Measurements from ENCODE around the gene CGN. TPM values are rescaled to one million over a fixed set of nuclear protein-coding genes. Genes with fewer than 3 reads are reported as not detected.

CGN gene
- total and polyA plus RNA-seq, 2 of the 13 experiments (the other 11 are each of a cell fraction or from before 2014, with no cell fraction given): 0.75 to 0.81 TPM

DNA sequence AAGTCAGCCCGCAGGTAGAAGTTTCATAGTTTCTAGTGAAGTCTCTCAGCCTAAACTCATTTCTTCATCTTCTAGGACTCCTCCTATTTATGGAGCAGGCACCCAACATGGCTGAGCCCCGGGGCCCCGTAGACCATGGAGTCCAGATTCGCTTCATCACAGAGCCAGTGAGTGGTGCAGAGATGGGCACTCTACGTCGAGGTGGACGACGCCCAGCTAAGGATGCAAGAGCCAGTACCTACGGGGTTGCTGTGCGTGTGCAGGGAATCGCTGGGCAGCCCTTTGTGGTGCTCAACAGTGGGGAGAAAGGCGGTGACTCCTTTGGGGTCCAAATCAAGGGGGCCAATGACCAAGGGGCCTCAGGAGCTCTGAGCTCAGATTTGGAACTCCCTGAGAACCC is 7.2 kb downstream of the CGN start:
- in situ Hi-C loops (cut with HindIII; ENCODE audit: extremely low pct_ligation_motif_present, low pct_unique_long_range_greater_than_20kb) (no loop called here), intact Hi-C loops (cut with micrococcal nuclease; ENCODE audit: unreplicated experiment) (no loop called here)
- 92% methylated on average over 12 of the region's 12 CpGs for WGBS (ENCODE audit: low lambda C conversion rate)
- BruUV-seq (replicated peaks): no TSS peak
- H3K4me1 ChIP-seq (ENCODE audit: insufficient read depth, low read length): peaks cover 43% of the 10 kb centered on the region
- H3K36me3 ChIP-seq (replicated peaks in 1 of 2; ENCODE audit: control insufficient read depth in 1 of 2, insufficient read depth in 2 of 2, low read length in 2 of 2): no peaks in the 10 kb centered on the region; a peak in 1 of 5 replicates
- no peak for ATAC-seq
- no peaks in the 10 kb centered on the region for H3K79me2 ChIP-seq (ENCODE audit: insufficient read depth, low read length)
- H3K27me3 ChIP-seq (ENCODE audit: control insufficient read depth in 1 of 2, insufficient read depth in 2 of 2, low read length in 2 of 2): no peaks in the 10 kb centered on the region
- POLR2A ChIA-PET: interaction anchor here (0.8 kb wide), 1 partner anchor 21 kb away, joined by 3 read pairs; the partner anchor contains the start of gene TUFT1
- H3K27ac ChIP-seq (ENCODE audit: extremely low read length, insufficient read depth, low read length): no peak overlapping the region
- H2AFZ ChIP-seq (ENCODE audit: low read length): no peak overlapping the region
- CTCF ChIA-PET (ENCODE audit: low intra/inter-chr PET ratio, low total read pairs): no interaction called here
- no peak overlapping the region for H3K9ac ChIP-seq (ENCODE audit: insufficient read depth, low read depth, low read length)
- no peak overlapping the region for H3K4me3 ChIP-seq (replicated peaks in 1 of 3; ENCODE audit: insufficient read depth in 1 of 3, low read depth in 2 of 3, low read length in 3 of 3)
- FAIRE-seq: no peak
- H3K4me2 ChIP-seq (ENCODE audit: low read depth, low read length): no peak overlapping the region
- no peaks in the 10 kb centered on the region for H4K20me1 ChIP-seq (ENCODE audit: insufficient read depth, low read length)
- no peak for DNase-seq (ENCODE audit: low spot score)
- no peaks in the 10 kb centered on the region for H3K9me3 ChIP-seq (ENCODE audit: low read length)
- TF ChIP-seq ARID2 (CRISPR knock-in tag; IDR thresholded peaks at IDR 0.05; ENCODE audit: borderline replicate concordance) (no peak), AHR (CRISPR knock-in tag; IDR thresholded peaks at IDR 0.05) (no peak), SIN3B (IDR thresholded peaks at IDR 0.05; ENCODE audit: low read length) (no peak), MED1 (CRISPR knock-in tag; IDR thresholded peaks at IDR 0.05) (no peak), PTBP1 (IDR thresholded peaks at IDR 0.05; ENCODE audit: low read depth, low read length, poor library complexity, severe bottlenecking) (no peak), ZNF18 (CRISPR knock-in tag; IDR thresholded peaks at IDR 0.05; ENCODE audit: insufficient replicate concordance) (no peak), PAF1 (CRISPR knock-in tag; IDR thresholded peaks at IDR 0.05) (no peak), TEAD2 (CRISPR knock-in tag; IDR thresholded peaks at IDR 0.05) (no peak), ZNF224 (CRISPR knock-in tag; IDR thresholded peaks at IDR 0.05) (no peak)
- TF ChIP-seq, protein P1, sequence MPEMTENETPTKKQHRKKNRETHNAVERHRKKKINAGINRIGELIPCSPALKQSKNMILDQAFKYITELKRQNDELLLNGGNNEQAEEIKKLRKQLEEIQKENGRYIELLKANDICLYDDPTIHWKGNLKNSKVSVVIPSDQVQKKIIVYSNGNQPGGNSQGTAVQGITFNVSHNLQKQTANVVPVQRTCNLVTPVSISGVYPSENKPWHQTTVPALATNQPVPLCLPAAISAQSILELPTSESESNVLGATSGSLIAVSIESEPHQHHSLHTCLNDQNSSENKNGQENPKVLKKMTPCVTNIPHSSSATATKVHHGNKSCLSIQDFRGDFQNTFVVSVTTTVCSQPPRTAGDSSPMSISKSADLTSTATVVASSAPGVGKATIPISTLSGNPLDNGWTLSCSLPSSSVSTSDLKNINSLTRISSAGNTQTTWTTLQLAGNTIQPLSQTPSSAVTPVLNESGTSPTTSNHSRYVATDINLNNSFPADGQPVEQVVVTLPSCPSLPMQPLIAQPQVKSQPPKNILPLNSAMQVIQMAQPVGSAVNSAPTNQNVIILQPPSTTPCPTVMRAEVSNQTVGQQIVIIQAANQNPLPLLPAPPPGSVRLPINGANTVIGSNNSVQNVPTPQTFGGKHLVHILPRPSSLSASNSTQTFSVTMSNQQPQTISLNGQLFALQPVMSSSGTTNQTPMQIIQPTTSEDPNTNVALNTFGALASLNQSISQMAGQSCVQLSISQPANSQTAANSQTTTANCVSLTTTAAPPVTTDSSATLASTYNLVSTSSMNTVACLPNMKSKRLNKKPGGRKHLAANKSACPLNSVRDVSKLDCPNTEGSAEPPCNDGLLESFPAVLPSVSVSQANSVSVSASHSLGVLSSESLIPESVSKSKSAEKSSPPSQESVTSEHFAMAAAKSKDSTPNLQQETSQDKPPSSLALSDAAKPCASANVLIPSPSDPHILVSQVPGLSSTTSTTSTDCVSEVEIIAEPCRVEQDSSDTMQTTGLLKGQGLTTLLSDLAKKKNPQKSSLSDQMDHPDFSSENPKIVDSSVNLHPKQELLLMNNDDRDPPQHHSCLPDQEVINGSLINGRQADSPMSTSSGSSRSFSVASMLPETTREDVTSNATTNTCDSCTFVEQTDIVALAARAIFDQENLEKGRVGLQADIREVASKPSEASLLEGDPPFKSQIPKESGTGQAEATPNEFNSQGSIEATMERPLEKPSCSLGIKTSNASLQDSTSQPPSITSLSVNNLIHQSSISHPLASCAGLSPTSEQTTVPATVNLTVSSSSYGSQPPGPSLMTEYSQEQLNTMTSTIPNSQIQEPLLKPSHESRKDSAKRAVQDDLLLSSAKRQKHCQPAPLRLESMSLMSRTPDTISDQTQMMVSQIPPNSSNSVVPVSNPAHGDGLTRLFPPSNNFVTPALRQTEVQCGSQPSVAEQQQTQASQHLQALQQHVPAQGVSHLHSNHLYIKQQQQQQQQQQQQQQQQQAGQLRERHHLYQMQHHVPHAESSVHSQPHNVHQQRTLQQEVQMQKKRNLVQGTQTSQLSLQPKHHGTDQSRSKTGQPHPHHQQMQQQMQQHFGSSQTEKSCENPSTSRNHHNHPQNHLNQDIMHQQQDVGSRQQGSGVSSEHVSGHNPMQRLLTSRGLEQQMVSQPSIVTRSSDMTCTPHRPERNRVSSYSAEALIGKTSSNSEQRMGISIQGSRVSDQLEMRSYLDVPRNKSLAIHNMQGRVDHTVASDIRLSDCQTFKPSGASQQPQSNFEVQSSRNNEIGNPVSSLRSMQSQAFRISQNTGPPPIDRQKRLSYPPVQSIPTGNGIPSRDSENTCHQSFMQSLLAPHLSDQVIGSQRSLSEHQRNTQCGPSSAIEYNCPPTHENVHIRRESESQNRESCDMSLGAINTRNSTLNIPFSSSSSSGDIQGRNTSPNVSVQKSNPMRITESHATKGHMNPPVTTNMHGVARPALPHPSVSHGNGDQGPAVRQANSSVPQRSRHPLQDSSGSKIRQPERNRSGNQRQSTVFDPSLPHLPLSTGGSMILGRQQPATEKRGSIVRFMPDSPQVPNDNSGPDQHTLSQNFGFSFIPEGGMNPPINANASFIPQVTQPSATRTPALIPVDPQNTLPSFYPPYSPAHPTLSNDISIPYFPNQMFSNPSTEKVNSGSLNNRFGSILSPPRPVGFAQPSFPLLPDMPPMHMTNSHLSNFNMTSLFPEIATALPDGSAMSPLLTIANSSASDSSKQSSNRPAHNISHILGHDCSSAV (CRISPR knock-in tag; IDR thresholded peaks at IDR 0.05; ENCODE audit: borderline replicate concordance): no peak
- TF ChIP-seq, protein P2, sequence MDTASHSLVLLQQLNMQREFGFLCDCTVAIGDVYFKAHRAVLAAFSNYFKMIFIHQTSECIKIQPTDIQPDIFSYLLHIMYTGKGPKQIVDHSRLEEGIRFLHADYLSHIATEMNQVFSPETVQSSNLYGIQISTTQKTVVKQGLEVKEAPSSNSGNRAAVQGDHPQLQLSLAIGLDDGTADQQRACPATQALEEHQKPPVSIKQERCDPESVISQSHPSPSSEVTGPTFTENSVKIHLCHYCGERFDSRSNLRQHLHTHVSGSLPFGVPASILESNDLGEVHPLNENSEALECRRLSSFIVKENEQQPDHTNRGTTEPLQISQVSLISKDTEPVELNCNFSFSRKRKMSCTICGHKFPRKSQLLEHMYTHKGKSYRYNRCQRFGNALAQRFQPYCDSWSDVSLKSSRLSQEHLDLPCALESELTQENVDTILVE (CRISPR knock-in tag; IDR thresholded peaks at IDR 0.05): no peak
- TF ChIP-seq, protein P3, sequence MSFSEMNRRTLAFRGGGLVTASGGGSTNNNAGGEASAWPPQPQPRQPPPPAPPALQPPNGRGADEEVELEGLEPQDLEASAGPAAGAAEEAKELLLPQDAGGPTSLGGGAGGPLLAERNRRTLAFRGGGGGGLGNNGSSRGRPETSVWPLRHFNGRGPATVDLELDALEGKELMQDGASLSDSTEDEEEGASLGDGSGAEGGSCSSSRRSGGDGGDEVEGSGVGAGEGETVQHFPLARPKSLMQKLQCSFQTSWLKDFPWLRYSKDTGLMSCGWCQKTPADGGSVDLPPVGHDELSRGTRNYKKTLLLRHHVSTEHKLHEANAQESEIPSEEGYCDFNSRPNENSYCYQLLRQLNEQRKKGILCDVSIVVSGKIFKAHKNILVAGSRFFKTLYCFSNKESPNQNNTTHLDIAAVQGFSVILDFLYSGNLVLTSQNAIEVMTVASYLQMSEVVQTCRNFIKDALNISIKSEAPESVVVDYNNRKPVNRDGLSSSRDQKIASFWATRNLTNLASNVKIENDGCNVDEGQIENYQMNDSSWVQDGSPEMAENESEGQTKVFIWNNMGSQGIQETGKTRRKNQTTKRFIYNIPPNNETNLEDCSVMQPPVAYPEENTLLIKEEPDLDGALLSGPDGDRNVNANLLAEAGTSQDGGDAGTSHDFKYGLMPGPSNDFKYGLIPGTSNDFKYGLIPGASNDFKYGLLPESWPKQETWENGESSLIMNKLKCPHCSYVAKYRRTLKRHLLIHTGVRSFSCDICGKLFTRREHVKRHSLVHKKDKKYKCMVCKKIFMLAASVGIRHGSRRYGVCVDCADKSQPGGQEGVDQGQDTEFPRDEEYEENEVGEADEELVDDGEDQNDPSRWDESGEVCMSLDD (CRISPR knock-in tag; IDR thresholded peaks at IDR 0.05; ENCODE audit: borderline replicate concordance): no peak
